Cerebellar nuclear complex (tissue), 1 donor: ENCODE measurements around the gene KCNA3.
"Not testable (repeated sequence)": the region's sequence is repeated elsewhere in the genome, so short reads cannot be mapped to it uniquely, and the experiment has no call there.

ENCODE experiments used
- DNase-seq, 2 experiments: peaks; one replicate each; lab custom pipeline; 2025; lab: John Stamatoyannopoulos, UW

KCNA3 gene

GRCh38 chr1:110680036-110680735 lies 5.4 kb upstream of the KCNA3 start:
- DNase-seq, result no peak

- DNase-seq, result no peak
Measured at GRCh38 chr1:110677526-110677925, 2.8 kb upstream of the KCNA3 start.

- no peak for DNase-seq
Measured at GRCh38 chr1:110676970-110677369, 2.2 kb upstream of the KCNA3 start.

- no peak for DNase-seq
Measured at GRCh38 chr1:110675060-110675791, 486 bp upstream of the KCNA3 start.

GRCh38 chr1:110673805-110674336 lies 869 bp downstream of the KCNA3 start:
- DNase-seq, result no peak

- no peak for DNase-seq
Measured at GRCh38 chr1:110673197-110673701, 1.5 kb downstream of the KCNA3 start.

- no peak for DNase-seq
Measured at GRCh38 chr1:110672753-110673108, 2.0 kb downstream of the KCNA3 start.

GRCh38 chr1:110672001-110672752 lies 2.6 kb downstream of the KCNA3 start:
- peak; percentile 64 to 86 for DNase-seq

- no peak for DNase-seq
Measured at GRCh38 chr1:110671361-110671760, 3.4 kb downstream of the KCNA3 start.

- DNase-seq, result no peak
Measured at GRCh38 chr1:110668549-110668948, 6.2 kb downstream of the KCNA3 start.

GRCh38 chr1:110667776-110668175 lies 7.0 kb downstream of the KCNA3 start:
- no peak for DNase-seq

GRCh38 chr1:110663241-110663640 lies 11.5 kb downstream of the KCNA3 start:
- no peak for DNase-seq

GRCh38 chr1:110659559-110659958 lies 15.2 kb downstream of the KCNA3 start:
- not testable (repeated sequence) for DNase-seq

- no peak for DNase-seq
Measured at GRCh38 chr1:110657351-110657750, 17.4 kb downstream of the KCNA3 start.

GRCh38 chr1:110650609-110651008 lies 24.1 kb downstream of the KCNA3 start:
- DNase-seq, result no peak

- DNase-seq, result no peak
Measured at GRCh38 chr1:110648417-110648816, 26.3 kb downstream of the KCNA3 start.

GRCh38 chr1:110647254-110647891 lies 27.4 kb downstream of the KCNA3 start:
- no peak for DNase-seq

- DNase-seq, result no peak
Measured at GRCh38 chr1:110645821-110646735, 28.7 kb downstream of the KCNA3 start.

GRCh38 chr1:110645211-110645610 lies 29.5 kb downstream of the KCNA3 start:
- DNase-seq, result no peak

- DNase-seq, result no peak
Measured at GRCh38 chr1:110643879-110644472, 30.8 kb downstream of the KCNA3 start.
